HG03139 (cell line): ENCODE data around the gene POU3F3.

Experiments
- ATAC-seq: cut with Tn5 transposase; IDR thresholded peaks from one replicate; pipeline ENCODE4 v1.9.1; 2021; ENCODE audit not compliant: unreplicated experiment

The POU3F3 gene

GRCh38 chr2:104859766-104860450, 6.0 kb downstream of the POU3F3 start:
- ATAC-seq = no peak

- ATAC-seq = no peak
Observed at GRCh38 chr2:104860451-104860790, 6.5 kb downstream of the POU3F3 start.

- no peak for ATAC-seq
Observed at GRCh38 chr2:104861351-104862057, 7.6 kb downstream of the POU3F3 start.

- ATAC-seq = no peak
Observed at GRCh38 chr2:104862058-104862941, 8.4 kb downstream of the POU3F3 start.

GRCh38 chr2:104863146-104863467, 9.2 kb downstream of the POU3F3 start:
- no peak for ATAC-seq

GRCh38 chr2:104863468-104864279, 9.8 kb downstream of the POU3F3 start:
- ATAC-seq = no peak

- ATAC-seq = no peak
Observed at GRCh38 chr2:104864280-104865095, 10.6 kb downstream of the POU3F3 start.

- no peak for ATAC-seq
Observed at GRCh38 chr2:104865096-104865470, 11.2 kb downstream of the POU3F3 start.

- no peak for ATAC-seq
Observed at GRCh38 chr2:104866122-104866864, 12.4 kb downstream of the POU3F3 start.

- ATAC-seq = no peak
Observed at GRCh38 chr2:104866883-104867812, 13.2 kb downstream of the POU3F3 start.

- no peak for ATAC-seq
Observed at GRCh38 chr2:104867813-104868504, 14.0 kb downstream of the POU3F3 start.

GRCh38 chr2:104868505-104868866, 14.6 kb downstream of the POU3F3 start:
- no peak for ATAC-seq

- ATAC-seq = no peak
Observed at GRCh38 chr2:104870100-104870975, 16.4 kb downstream of the POU3F3 start.

GRCh38 chr2:104871649-104871971, 17.7 kb downstream of the POU3F3 start:
- ATAC-seq = no peak

- ATAC-seq = no peak
Observed at GRCh38 chr2:104871972-104872865, 18.3 kb downstream of the POU3F3 start.
